Measurements from ENCODE around the gene NSL1.

DNA sequence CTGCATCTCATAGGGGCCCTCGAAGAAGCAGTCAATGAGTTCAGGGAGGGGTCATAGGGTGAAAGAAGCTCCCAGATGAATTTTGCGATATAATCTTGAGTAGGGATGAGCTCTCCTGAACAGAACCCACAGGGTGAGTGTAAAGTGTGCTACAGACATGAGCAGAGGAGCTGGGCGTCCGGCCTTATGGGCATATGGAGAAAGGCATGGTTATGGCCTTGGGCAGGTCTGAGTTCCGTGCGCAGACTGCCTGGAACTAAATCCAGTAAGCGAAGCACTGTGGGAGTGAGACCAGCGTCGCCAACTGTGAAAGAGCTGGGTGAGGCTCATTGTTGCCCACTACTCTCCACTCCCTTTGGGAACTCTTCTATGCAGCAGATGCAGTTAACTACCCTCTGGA, 28.7 kb downstream of the NSL1 start:
- TF ChIP-seq CTCF (IDR thresholded peaks at IDR 0.05) = no peak
- TF ChIP-seq POLR2A (IDR thresholded peaks at IDR 0.05) = no peak
- no peak for TF ChIP-seq EP300 (IDR thresholded peaks at IDR 0.05)

All from tibial nerve (tissue), 4 donors.